Measurements from ENCODE around the gene NRM. TPM values are rescaled to one million over a fixed set of nuclear protein-coding genes. Genes with fewer than 3 reads are reported as not detected.

The NRM gene
- total RNA-seq, 2 experiments from 2014 or later: 18.6 to 36.7 TPM

GRCh38 chr6:30707281-30707850, 16.6 kb upstream of the NRM start:
- H3K4me2 ChIP-seq (ENCODE audit: low read length): no peak overlapping the region
- no peaks in the 10 kb centered on the region for H3K9me3 ChIP-seq (ENCODE audit: low read length)
- DNase-seq (ENCODE audit: low spot score): no peak
- POLR2A ChIA-PET: interaction anchor here (1.1 kb wide), 1 partner anchor 16 kb away, joined by 3 read pairs; no protein-coding TSS in a partner anchor
- H3K9me2 ChIP-seq (ENCODE audit: insufficient read depth, low read length): no peaks in the 10 kb centered on the region
- BruUV-seq (replicated peaks): no TSS peak
- H2AFZ ChIP-seq (ENCODE audit: low read length): no peak overlapping the region
- H3K4me3 ChIP-seq (ENCODE audit: low read depth, low read length, poor library complexity, severe bottlenecking): no peak overlapping the region
- no peak overlapping the region for H3K27ac ChIP-seq (ENCODE audit: low read depth, low read length, poor library complexity, severe bottlenecking)
- peaks cover 95% of the 10 kb centered on the region for H3K36me3 ChIP-seq (ENCODE audit: insufficient read depth, low read length)
- TF ChIP-seq CTCF (conservative IDR thresholded peaks at IDR 0.05; ENCODE audit: low read length) (no peak), EZH2phosphoT487 (IDR thresholded peaks at IDR 0.05; ENCODE audit: borderline replicate concordance, low read depth, low read length) (no peak)
- no peaks in the 10 kb centered on the region for H3K79me2 ChIP-seq (ENCODE audit: insufficient read depth, low read depth, low read length)
- intact Hi-C loops (cut with micrococcal nuclease; ENCODE audit: unreplicated experiment): no loop called here
- H3K4me1 ChIP-seq (ENCODE audit: insufficient read depth, low read length, poor library complexity, severe bottlenecking): peaks cover 8% of the 10 kb centered on the region
- H4K20me1 ChIP-seq (ENCODE audit: insufficient read depth, low read length): no peaks in the 10 kb centered on the region
- CTCF ChIA-PET (ENCODE audit: unreplicated experiment): interaction anchor here (0.5 to 0.6 kb wide), 2 partner anchors 27 to 90 kb away, joined by 3 to 4 read pairs; partner anchors contain the start of gene MRPS18B

GRCh38 chr6:30705620-30706019, 14.8 kb upstream of the NRM start:
- Histone ChIP-seq H2AFZ (ENCODE audit: low read length) (no peak overlapping the region), H4K20me1 (ENCODE audit: insufficient read depth, low read length) (no peaks in the 10 kb centered on the region), H3K9me3 (ENCODE audit: low read length) (no peaks in the 10 kb centered on the region), H3K36me3 (ENCODE audit: insufficient read depth, low read length) (peaks cover 90% of the 10 kb centered on the region), H3K4me3 (ENCODE audit: low read depth, low read length, poor library complexity, severe bottlenecking) (no peak overlapping the region), H3K27ac (ENCODE audit: low read depth, low read length, poor library complexity, severe bottlenecking) (no peak overlapping the region), H3K4me1 (ENCODE audit: insufficient read depth, low read length, poor library complexity, severe bottlenecking) (no peaks in the 10 kb centered on the region), H3K4me2 (ENCODE audit: low read length) (no peak overlapping the region), H3K79me2 (ENCODE audit: insufficient read depth, low read depth, low read length) (no peaks in the 10 kb centered on the region), H3K9me2 (ENCODE audit: insufficient read depth, low read length) (no peaks in the 10 kb centered on the region)
- no peak for DNase-seq (ENCODE audit: low spot score)
- intact Hi-C loops (cut with micrococcal nuclease; ENCODE audit: unreplicated experiment): no loop called here
- CTCF ChIA-PET (ENCODE audit: unreplicated experiment): no interaction called here
- TF ChIP-seq CTCF (conservative IDR thresholded peaks at IDR 0.05; ENCODE audit: low read length): no peak
- TF ChIP-seq EZH2phosphoT487 (IDR thresholded peaks at IDR 0.05; ENCODE audit: borderline replicate concordance, low read depth, low read length): no peak
- POLR2A ChIA-PET: interaction anchor here (0.6 to 0.7 kb wide), 2 partner anchors 9 to 222 kb away, joined by 3 read pairs; no protein-coding TSS in a partner anchor
- no TSS peak for BruUV-seq (replicated peaks)

- peaks cover 88% of the 10 kb centered on the region for H3K36me3 ChIP-seq (ENCODE audit: insufficient read depth, low read length)
- no TSS peak for BruUV-seq (replicated peaks)
- H3K27ac ChIP-seq (ENCODE audit: low read depth, low read length, poor library complexity, severe bottlenecking): no peak overlapping the region
- CTCF ChIA-PET (ENCODE audit: unreplicated experiment): no interaction called here
- no peaks in the 10 kb centered on the region for H3K4me1 ChIP-seq (ENCODE audit: insufficient read depth, low read length, poor library complexity, severe bottlenecking)
- DNase-seq (ENCODE audit: low spot score): no peak
- no peaks in the 10 kb centered on the region for H3K9me2 ChIP-seq (ENCODE audit: insufficient read depth, low read length)
- no peak overlapping the region for H3K4me3 ChIP-seq (ENCODE audit: low read depth, low read length, poor library complexity, severe bottlenecking)
- no peaks in the 10 kb centered on the region for H3K79me2 ChIP-seq (ENCODE audit: insufficient read depth, low read depth, low read length)
- H3K4me2 ChIP-seq (ENCODE audit: low read length): no peak overlapping the region
- POLR2A ChIA-PET: interaction anchor here (0.6 to 1.2 kb wide), 2 partner anchors 16 to 89 kb away, joined by 4 to 10 read pairs; no protein-coding TSS in a partner anchor
- TF ChIP-seq CTCF (conservative IDR thresholded peaks at IDR 0.05; ENCODE audit: low read length) (no peak), EZH2phosphoT487 (IDR thresholded peaks at IDR 0.05; ENCODE audit: borderline replicate concordance, low read depth, low read length) (no peak)
- H2AFZ ChIP-seq (ENCODE audit: low read length): no peak overlapping the region
- H4K20me1 ChIP-seq (ENCODE audit: insufficient read depth, low read length): no peaks in the 10 kb centered on the region
- no peaks in the 10 kb centered on the region for H3K9me3 ChIP-seq (ENCODE audit: low read length)
- intact Hi-C loops (cut with micrococcal nuclease; ENCODE audit: unreplicated experiment): no loop called here
These were observed 13.0 kb upstream of the NRM start for GRCh38 chr6:30703821-30704220.
